Smooth muscle cell (in vitro differentiated cells): ENCODE results near the gene NRAP. TPM values are rescaled to one million over a fixed set of nuclear protein-coding genes. Genes with fewer than 3 reads are reported as not detected.
A peak's percentile ranks its signal among the peaks of the same experiment; 100 is the strongest.

Experiments
- DNase-seq: peaks from one replicate; lab custom pipeline; 2025; ENCODE audit not compliant: unreplicated experiment; lab: John Stamatoyannopoulos, UW
- H2AFZ ChIP-seq: fragments of 200-600 bp; sonication (generic); 2 replicates; pipeline ENCODE4 v1.6.0; 2016; ENCODE audit warnings: antibody characterized with exemption, low read depth, mild to moderate bottlenecking
- H3F3A ChIP-seq: fragments of 200-600 bp; sonication (generic); 2 replicates; pipeline ENCODE4 v1.6.0; 2017; ENCODE audit warnings: antibody characterized with exemption, low read depth
- H3K27ac ChIP-seq: fragments of 200-600 bp; sonication (generic); 2 replicates; pipeline ENCODE4 v1.5.1; 2016; ENCODE audit warnings: low read depth, mild to moderate bottlenecking
- H3K27me3 ChIP-seq: fragments of 200-600 bp; sonication (generic); 2 replicates; pipeline ENCODE4 v1.6.1; 2016; ENCODE audit warnings: low read depth, mild to moderate bottlenecking
- H3K36me3 ChIP-seq: fragments of 200-600 bp; sonication (generic); 2 replicates; pipeline ENCODE4 v1.5.1; 2016; ENCODE audit warnings: low read depth
- H3K4me1 ChIP-seq: fragments of 200-600 bp; sonication (generic); 2 replicates; pipeline ENCODE4 v1.5.1; 2016; ENCODE audit warnings: low read depth
- H3K4me2 ChIP-seq: fragments of 200-600 bp; sonication (generic); 2 replicates; pipeline ENCODE4 v1.6.0; 2016; ENCODE audit warnings: mild to moderate bottlenecking
- H3K4me3 ChIP-seq: fragments of 200-600 bp; sonication (generic); 2 replicates; pipeline ENCODE4 v1.5.1; 2016; ENCODE audit warnings: mild to moderate bottlenecking
- H3K79me2 ChIP-seq: fragments of 200-600 bp; sonication (generic); 2 replicates; pipeline ENCODE4 v1.6.0; 2016; ENCODE audit warnings: low read depth, mild to moderate bottlenecking
- H3K9ac ChIP-seq: fragments of 200-600 bp; sonication (generic); 2 replicates; pipeline ENCODE4 v1.6.0; 2016; ENCODE audit warnings: low read depth
- H3K9me3 ChIP-seq: fragments of 200-600 bp; sonication (generic); replicated peaks from 2 replicates; pipeline ENCODE4 v1.5.1; 2016; ENCODE audit warnings: low read depth
- H4K20me1 ChIP-seq: fragments of 200-600 bp; sonication (generic); 2 replicates; pipeline ENCODE4 v1.6.0; 2016; ENCODE audit warnings: low read depth
- WGBS: methylation state at CpG from one replicate; pipeline ENCODE4 v1.1.7; 2016; ENCODE audit warnings: low lambda C conversion rate; 5-methylcytosine and 5-hydroxymethylcytosine counted together
- polyA plus RNA-seq: library from polyadenylated mRNA; unstranded; fragments of >200 nt; fragmentation: Nextera tagmentation; extraction: Ambion mirVana; gene quantifications from 2 replicates; pipeline ENCODE4 v1.2.1, GENCODE V29; 2016
- total RNA-seq: library from RNA; depleted of rRNA; stranded (reverse); fragments of >200 nt; gene quantifications from 2 replicates; pipeline ENCODE4 v1.2.3, GENCODE V29; 2014
- TF ChIP-seq, protein P1 (sequence below): fragments of 200-600 bp; sonication (generic); IDR thresholded peaks from 2 replicates; pipeline ENCODE4 v1.5.1; 2017; ENCODE audit warnings: borderline replicate concordance, mild to moderate bottlenecking, antibody characterized with exemption; ENCODE audit not compliant: insufficient read depth, poor library complexity, severe bottlenecking

NRAP gene
- total and polyA plus RNA-seq, 2 experiments from 2014 or later = not detected

DNA sequence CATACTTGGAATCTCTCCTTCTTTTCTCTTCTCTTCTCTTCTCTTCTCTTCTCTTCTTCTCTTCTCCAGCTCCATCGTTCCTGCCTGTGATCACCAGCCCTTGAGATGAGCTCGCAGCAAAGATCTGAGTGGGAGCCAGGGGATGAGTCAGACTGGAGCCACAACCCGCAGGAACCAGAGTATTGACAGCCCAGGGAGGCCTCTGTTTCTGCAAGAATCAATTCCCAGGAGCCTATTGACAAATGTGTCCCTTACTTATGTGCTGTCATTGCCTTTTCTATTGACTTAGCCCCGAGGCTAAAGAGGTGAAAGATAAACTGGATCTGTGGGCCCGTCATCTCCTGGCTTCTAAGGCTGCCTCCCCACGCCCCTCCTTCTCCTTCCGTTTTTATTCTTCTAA is 124.1 kb downstream of the NRAP start:
- no peaks in the 10 kb centered on the region for H3K4me1 ChIP-seq
- H3K27ac ChIP-seq = no peak overlapping the region
- H3F3A ChIP-seq = no peaks in the 10 kb centered on the region
- H3K4me2 ChIP-seq = peak overlapping the region; percentile 42
- H3K79me2 ChIP-seq = no peaks in the 10 kb centered on the region
- H3K36me3 ChIP-seq = no peaks in the 10 kb centered on the region
- H2AFZ ChIP-seq = no peak overlapping the region
- H3K4me3 ChIP-seq = no peak overlapping the region
- no peak overlapping the region for H3K9ac ChIP-seq
- H4K20me1 ChIP-seq = no peaks in the 10 kb centered on the region
- peaks cover 11% of the 10 kb centered on the region for H3K27me3 ChIP-seq
- H3K9me3 ChIP-seq = no peaks in the 10 kb centered on the region
- 44% methylated on average over 7 of the region's 7 CpGs for WGBS
- TF ChIP-seq, protein P1, sequence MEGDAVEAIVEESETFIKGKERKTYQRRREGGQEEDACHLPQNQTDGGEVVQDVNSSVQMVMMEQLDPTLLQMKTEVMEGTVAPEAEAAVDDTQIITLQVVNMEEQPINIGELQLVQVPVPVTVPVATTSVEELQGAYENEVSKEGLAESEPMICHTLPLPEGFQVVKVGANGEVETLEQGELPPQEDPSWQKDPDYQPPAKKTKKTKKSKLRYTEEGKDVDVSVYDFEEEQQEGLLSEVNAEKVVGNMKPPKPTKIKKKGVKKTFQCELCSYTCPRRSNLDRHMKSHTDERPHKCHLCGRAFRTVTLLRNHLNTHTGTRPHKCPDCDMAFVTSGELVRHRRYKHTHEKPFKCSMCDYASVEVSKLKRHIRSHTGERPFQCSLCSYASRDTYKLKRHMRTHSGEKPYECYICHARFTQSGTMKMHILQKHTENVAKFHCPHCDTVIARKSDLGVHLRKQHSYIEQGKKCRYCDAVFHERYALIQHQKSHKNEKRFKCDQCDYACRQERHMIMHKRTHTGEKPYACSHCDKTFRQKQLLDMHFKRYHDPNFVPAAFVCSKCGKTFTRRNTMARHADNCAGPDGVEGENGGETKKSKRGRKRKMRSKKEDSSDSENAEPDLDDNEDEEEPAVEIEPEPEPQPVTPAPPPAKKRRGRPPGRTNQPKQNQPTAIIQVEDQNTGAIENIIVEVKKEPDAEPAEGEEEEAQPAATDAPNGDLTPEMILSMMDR = no peak
- no peak for DNase-seq

Other genes with a start within 250 kb of the NRAP start
- not detected in 2 replicates for gene HABP2, start 111.0 kb downstream of the NRAP start, total RNA-seq
- gene HABP2, start 111.0 kb downstream of the NRAP start, polyA plus RNA-seq = 0.05 TPM in 1 of 2 replicates, not detected in the other
- gene CASP7, start 15.9 kb upstream of the NRAP start, total RNA-seq = 21.5 and 25.8 TPM in 2 replicates
- 12.3 and 16.2 TPM in 2 replicates for gene CASP7, start 15.9 kb upstream of the NRAP start, polyA plus RNA-seq
- not detected in 2 replicates for gene PLEKHS1, start 87.6 kb upstream of the NRAP start, total RNA-seq
- gene PLEKHS1, start 87.6 kb upstream of the NRAP start, polyA plus RNA-seq = not detected in 2 replicates
- gene DCLRE1A, start 190.0 kb upstream of the NRAP start, total RNA-seq = 3.8 and 5.4 TPM in 2 replicates
- 1.2 and 2.4 TPM in 2 replicates for gene DCLRE1A, start 190.0 kb upstream of the NRAP start, polyA plus RNA-seq
- 14.4 and 27.7 TPM in 2 replicates for gene NHLRC2, start 190.6 kb upstream of the NRAP start, total RNA-seq
- gene NHLRC2, start 190.6 kb upstream of the NRAP start, polyA plus RNA-seq = 3.9 and 5.1 TPM in 2 replicates